ENCODE results near the gene NPAS2.

The NPAS2 gene, protein sequence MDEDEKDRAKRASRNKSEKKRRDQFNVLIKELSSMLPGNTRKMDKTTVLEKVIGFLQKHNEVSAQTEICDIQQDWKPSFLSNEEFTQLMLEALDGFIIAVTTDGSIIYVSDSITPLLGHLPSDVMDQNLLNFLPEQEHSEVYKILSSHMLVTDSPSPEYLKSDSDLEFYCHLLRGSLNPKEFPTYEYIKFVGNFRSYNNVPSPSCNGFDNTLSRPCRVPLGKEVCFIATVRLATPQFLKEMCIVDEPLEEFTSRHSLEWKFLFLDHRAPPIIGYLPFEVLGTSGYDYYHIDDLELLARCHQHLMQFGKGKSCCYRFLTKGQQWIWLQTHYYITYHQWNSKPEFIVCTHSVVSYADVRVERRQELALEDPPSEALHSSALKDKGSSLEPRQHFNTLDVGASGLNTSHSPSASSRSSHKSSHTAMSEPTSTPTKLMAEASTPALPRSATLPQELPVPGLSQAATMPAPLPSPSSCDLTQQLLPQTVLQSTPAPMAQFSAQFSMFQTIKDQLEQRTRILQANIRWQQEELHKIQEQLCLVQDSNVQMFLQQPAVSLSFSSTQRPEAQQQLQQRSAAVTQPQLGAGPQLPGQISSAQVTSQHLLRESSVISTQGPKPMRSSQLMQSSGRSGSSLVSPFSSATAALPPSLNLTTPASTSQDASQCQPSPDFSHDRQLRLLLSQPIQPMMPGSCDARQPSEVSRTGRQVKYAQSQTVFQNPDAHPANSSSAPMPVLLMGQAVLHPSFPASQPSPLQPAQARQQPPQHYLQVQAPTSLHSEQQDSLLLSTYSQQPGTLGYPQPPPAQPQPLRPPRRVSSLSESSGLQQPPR

DNA sequence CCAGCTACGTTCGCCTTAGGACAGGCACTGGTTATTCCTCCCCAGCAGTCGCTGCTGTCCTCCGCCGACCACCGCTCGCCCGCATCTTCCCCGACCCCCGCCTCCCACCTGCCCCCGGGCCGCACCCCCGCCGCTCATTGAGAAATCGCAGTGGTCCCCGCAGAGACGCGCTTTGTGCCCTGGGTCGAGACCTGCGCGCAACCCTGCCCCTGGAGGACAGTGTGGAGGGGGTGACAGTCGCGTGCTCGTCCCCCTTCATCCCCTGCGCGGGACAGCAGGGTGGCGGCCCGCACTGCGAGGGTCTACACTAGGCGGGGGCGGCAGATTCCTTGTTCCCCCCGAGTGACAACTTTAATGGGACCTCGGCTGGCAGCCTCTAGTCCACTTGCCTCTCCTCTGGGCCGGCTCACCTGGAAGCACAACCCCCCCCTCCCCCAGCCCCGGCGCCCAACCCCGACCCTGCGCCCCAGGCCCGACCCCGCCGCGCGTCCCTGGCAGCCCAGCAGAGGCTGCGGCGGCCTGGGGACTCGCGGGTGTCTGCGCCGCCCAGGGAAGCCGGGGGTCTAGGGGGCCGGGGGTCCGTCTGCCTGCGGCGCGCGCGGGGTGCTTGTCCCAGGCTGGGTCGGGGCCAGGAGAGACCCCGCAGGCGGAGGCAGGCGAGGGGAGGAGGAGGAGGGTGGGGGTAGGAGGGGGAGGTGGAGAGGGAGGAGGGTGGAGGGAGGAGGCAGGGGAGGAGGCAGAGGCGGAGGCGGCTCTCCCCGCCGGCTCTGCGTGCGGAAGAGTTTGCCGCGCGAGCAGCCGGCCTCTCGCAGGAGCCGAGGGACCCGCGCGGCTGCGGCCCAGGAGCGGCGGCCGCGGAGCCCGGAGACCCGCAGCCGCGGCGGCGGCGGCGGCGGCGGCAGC is at the start of gene NPAS2:
NPAS2 (plus strand) TSS at position 770 of the 903 bp plus-strand sequence. CDS start 84,616 bp downstream, outside the sequence.
- peak in 19 of 58 donors; percentile 10 to 75 (median 24) for DNase-seq

DNA sequence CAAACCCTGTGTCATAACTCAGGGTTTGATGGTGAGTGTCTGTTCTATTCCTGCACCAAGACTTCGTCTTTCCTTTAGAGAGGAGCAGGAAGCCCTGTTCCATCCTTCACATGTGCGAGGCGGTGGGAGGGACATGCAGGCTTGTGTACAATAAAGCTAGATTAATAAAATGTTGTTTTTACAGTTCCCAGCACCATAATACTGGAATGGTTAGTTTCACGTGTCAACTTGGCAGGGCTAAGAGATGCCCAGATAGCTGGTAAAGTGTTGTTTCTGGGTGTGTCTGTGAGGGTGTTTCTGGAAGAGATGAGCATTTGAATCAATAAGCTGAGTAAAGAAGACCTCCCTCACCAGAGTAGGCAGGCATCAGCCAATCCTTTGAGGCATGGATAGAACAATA is 48.8 kb upstream of the NPAS2 start:
- DNase-seq = no peak

DNA sequence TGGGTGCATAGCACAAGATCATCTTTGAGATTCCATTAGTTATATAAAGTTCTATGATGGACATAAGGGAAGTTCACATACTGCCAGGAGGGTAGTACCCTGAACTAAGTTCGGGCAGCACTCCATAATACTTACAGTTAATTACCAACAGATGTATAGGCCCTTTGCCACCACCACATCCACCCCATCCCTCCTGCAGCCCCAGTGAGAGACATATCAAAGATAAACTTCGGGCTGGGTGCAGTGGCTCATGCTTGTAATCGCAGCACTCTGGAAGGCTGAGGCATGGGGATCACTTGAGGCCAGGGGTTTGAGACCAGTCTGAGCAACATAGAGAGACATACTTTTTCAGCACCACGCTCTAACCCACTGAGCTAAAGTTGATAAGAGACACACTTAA is 46.4 kb upstream of the NPAS2 start:
- DNase-seq = no peak

DNA sequence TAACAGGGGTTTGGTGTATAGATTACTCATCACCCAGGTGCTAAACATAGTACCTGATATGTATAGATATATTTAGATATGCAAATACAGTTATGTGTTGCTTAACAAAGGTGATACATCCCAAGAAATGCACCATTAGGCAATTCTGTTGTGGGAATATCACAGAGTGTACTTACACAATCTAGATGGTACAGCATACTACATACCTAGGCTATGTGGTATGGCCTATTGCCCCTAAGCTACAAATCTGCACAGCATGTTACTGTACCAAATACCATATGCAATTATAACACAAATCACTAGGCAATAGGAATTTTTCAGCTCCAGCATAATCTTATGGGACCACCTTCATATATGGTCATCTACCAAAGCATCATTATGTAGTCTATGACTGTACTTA is 43.5 kb upstream of the NPAS2 start:
- DNase-seq = no peak

DNA sequence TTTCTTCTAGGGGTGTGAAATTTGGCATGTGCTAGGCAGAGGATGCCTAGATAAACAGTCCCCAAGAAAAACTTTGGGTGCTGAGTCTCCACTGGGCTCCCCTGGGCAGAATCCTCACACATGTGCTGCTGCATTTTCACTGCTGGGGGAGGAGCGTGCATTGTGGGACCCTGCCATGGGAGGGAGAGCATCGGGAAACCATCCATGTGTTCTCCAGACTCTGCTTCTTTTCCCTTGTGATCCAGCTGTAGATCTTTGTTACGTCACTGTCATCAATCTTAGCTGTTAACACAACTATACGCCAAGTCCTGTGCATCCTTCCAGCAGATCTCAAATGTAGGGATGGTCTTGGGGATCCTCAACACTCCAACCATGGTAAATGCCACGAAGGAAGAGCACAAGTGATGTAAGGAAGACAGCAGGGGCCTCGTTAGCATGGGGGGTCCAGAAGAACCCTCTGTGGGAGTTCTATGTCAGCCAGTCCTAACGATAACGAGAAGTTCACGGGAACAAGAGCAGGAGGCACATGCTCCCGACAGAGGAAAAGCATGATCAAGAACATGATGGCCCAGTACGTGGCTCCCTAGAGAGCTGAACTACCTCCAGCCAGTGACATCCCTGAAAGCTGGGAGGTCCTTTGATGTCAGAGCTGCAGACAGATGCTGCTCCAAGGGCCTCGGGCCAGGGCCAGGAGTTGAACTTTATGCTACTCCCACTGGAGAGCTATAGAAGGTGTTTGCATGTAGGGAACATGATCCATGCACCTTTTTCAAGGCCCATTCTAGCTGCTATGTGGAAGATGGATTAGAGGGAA is 41.1 kb upstream of the NPAS2 start:
- DNase-seq = no peak

DNA sequence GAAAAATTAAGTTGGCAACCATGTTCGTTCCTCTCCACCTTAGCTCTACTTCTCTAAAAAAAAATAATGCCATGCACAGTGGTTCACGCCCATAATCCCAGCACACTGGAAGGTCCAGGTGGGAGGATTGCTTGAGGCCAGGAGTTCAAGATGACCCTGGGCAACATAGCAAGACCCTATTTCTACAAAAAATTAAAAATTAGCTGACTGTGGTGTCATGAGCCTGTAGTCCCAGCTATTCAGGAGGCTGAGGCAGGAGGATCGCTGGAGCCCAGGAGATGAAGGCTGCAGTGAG is 40.1 kb upstream of the NPAS2 start:
- no peak for DNase-seq

DNA sequence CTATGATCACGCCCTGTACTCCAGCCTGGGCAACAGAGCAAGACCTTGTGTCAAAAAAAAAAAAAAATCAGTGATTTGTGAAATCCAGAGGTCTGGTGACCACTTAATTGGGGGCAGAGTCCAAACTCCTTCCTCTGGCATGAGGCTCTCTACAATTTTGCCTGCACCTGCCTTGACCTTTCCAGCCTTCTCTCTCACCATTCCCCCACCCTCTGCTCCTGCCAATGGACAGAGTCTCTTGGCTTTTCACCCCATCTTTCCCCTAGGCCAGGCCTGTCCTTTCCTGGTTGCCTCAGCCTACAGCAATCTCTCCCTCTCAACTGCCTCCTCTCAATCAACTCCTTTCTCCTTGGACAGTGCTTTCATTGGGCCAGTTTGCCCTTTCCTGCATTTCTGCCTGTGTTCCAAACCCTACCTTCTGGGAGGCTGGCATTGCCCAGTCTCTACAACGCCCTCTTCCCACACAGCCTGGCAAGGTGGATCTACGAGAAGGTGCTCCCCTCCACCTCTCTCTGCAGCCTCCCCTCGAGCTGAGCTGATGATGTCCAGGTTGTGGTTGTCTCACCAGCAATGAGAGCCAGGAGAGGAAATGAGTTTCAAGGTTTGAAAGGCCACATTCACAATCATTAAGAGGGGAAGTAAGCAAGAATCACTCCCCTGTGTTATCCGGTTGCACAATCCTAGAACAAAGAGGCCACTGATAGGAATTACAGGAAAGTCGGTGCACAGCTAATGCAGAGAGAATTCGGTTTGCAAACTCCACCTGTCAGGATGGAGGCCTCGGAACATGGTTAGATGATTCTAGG is 39.5 kb upstream of the NPAS2 start:
- peak in 1 of 58 donors; percentile 10 for DNase-seq

DNA sequence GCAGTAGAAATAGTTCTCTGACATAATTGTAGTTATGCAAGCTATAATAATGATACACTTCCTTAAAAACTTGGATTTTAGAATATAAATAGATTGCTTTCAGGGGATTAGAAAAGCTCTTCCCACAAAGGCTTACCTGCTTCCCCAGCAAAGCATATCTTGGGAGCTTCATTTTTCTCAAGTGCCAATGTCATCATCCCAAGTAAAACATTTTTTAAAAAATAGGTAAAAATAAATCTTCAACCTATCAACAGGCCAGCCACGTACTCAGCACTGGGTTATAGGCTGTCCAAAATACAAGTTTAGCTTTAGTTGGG is 39.0 kb upstream of the NPAS2 start:
- no peak for DNase-seq

DNA sequence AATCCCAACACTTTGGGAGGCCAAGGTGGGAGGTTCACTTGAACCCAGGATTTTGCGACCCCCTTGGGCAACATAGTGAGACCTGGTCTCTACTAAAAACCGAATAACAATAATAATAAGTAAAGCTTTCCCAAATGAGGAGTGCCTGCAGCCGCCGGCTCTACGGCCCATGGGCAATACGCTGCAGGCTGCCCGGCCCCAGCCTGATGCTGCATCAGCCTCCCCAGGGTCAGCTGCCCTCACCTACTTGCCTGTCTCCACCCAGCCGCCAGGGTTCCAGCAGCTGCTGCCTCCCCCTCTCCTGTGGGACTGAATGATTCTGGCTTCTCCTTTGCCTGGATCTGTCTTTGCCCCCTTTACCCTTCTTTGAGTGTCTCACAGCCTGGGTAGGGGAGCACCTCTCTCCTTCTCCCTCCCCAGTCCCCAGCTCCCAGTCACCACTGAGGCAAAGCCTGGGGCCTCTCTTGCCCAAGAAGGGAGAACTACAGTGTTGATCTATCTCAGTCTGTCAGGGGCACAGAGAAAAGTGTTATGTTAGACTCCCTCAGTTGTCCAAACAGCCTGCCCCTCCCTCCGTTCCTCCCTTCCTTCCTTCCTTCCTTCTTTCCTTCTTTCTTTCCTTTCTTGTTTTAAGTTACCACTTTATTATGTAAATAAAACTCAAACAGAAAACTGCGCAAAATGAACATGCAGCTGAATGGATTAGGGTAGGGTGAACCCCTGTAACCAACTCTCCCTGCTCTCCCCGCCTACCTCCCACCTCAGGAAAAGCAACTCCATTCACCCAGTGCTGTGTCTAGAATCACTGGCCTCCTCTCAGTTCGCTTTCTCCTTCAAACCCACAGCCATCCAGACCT is 38.2 kb upstream of the NPAS2 start:
- no peak for DNase-seq

DNA sequence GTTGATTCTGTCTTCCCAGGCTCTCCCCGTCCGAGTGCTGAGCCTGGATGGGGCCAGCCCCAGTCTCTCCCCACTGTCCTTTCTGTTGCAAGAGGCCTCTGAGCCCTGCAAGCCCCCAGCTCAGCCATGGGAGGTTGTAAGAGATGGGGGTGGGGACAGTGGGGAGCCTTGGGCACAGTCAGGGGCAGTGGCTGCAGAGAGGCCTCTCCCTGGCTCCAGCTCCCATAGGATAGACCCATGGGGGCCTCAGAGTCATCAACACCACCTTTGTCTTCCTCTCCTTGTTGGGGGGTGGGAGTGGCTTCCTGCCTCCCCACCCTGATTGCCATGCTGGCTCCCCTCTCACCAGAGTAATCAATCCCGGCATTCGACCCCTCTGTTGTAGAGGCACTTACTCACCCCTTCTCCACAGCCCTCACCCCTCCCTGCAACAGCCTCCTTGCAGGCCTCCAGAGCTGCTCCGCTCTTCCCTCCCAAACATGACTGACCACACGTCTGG is 37.5 kb upstream of the NPAS2 start:
- DNase-seq = no peak

DNA sequence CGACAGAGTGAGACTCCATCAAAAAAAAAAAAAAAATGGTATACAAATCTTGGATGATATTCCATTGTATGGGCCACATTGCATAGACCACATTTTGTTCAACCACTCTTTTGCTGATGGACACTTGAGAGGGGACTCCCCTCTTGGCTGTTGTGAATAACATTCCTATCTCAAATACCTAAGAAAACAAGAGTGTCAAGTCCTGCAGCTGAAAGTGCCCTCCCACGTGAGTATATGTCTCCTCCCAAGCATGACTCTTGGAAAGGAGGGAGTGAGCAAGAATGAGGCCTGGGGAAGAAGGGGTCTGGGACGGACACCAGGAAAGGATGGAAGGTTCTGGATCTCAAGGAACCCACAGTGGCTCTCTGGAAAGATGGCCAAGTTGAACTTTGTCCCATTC is 36.0 kb upstream of the NPAS2 start:
- DNase-seq = no peak

DNA sequence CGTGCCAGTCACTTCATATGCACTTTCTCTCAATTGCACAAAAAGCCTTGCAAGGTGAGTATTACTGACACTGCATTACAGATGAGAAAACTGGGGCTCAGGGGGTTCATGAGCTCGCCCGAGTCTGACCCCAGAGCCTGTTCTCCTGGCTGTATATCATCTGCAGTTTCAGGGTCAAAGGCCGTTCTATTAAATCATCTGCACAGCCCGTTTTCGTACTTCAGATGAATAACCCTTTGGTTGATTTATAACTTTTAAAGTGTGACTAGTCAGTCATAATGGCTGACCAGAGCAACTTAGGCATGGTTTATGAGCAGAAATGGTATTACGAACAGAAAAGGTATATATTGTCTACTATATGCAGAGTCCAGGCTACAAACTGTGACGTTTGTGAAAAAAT is 35.3 kb upstream of the NPAS2 start:
- DNase-seq = no peak

DNA sequence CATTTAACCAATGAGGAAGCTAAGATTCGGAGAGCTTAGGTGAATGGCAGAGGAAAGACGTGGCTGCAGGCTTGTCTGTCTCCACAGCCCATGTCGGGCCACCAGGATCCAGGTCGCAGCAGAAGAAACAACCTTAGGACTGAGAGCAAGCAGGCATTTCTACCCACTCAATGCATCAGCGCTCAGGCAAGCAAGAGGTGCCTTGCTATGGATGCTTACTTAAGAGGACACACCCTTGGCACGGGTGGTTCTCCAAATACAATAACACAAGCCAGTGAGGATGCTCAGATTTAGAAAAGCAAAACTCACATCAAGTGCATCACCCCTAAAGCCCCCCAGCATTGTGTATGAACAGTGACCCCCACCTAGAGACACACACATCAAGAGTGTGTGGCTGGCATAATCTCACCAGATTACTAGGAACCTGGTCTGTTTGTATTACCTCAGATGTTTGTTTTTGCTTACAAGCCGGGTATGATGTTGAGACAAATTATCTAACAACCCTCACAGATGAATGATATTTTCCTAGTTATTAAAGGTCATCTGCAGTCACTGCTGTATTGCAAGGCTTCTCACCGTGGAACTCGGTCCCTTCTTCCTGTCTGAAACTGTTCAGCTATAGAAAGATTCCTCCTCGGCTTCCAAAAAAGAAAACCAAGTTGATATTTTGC is 34.2 kb upstream of the NPAS2 start:
- no peak for DNase-seq

DNA sequence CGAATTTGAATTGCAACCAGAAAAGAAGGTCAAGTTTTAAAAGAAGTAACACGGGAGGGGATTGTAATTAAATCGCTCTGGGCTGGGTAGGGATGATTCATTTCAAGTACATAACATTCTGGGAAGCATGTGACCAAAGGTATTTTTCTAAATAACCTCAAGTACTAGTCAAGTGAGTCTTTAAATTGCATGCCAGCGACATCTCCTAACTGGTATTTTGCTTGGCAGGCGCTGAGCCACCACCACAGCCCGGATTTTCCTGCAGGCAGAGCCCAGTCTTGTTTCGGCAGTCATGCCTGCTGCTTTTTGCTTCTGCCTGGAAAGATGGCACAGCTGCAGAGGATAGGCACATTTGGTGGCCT is 33.7 kb upstream of the NPAS2 start:
- DNase-seq = peak in 27 of 58 donors; percentile 1 to 78 (median 17)

DNA sequence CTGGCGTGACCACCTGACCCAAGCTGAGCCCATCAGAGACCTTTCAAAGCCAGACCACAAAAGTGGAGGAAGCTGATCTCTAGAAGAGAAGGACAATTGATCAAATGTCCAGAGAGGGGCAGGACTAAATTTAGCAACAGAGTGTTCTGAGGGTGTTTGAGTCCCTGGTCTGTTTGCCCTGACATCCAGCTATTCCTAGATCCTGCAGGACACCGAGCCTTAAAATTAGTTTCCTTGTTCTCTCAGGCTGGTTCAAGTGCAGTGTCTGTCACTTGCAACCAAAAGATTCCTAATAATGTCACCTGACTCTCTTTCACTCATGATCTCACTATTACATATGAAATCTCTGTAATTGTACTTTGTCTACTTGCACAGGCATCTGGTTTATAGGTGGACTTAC is 33.0 kb upstream of the NPAS2 start:
- DNase-seq = no peak

DNA sequence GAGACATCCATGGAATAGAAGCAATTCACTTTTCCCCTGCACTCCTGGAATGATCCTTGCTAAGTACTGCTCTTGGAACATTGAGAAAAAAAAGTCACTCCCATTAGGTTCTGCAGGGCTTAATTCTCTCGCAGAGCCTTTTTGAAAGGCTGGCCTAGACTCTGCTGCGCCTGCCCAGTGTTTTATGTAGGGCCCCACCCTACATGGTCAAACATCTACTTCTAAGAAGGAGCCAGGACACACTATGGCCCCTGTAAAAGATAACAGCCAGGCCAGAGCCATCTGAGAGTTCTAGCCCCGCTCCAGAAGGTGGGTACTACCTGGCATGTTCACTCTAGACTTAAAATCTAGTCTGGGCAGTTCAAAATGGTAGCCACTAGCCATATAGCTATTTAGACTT is 30.6 kb upstream of the NPAS2 start:
- DNase-seq = no peak

DNA sequence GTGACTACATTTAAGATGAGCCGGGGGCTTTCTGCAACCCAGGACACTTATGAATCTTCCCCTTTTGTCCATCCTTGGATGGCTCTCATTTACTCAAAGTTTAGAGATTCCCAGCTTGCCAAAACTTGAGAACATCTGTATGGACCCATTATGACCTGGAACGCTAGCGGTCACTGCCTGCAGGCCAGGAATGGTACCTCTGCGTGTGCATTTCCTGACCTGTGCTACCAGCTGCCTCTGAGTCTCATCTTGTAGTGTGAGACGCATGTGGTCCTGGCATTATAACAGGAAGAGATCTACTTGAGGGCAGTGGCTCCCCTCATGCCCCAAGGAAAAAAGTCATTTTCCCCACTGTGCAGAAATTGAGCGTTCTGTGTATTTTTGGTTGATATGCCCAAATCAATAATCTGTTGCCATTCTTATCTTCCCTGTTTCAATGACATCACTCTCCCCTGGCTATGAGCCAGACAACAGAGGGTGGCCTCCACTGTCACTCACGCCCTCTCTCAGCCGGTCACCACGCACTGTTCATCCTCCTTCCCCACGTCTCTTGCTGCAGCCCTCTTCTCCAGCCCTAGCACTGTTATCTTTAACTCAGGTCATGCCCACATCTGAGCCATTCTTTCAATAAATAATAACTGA is 28.5 kb upstream of the NPAS2 start:
- no peak for DNase-seq

DNA sequence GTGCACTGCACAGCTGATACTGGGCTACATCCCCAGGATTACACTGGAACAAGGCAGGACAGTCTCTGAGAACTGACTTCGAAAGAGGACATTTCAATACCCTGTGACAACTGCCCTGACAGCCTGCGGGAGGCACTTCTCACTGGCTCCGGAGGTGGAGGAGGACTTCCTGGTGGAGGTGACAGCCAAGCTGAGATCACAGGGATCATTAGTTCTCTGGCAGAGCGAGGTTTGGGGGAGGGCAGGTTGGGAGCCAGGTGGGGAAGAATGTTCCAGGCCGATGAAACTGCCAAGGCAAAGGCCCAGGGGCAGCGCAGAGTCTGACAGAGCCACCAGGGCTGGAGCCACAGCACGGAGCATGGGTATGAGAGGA is 28.0 kb upstream of the NPAS2 start:
- DNase-seq = no peak

All from anterior cingulate cortex (tissue), 58 donors.